NT2/D1 (cell line): ENCODE results near the gene CCKAR.

Experiments used
- DNase-seq: peaks from one replicate; pipeline ENCODE4 v3.0.0-alpha.2; 2011; ENCODE audit warnings: low read depth, low spot score
- H3K27me3 ChIP-seq: 2 replicates; pipeline ENCODE4 v1.6.0; 2011; ENCODE audit warnings: mild to moderate bottlenecking; ENCODE audit not compliant: insufficient read length, insufficient read depth
- H3K36me3 ChIP-seq: 2 replicates; pipeline ENCODE4 v1.6.1; 2011; ENCODE audit warnings: mild to moderate bottlenecking, low read length, mixed read lengths; ENCODE audit not compliant: insufficient read depth, insufficient read length
- H3K4me1 ChIP-seq: 2 replicates; pipeline ENCODE4 v1.5.1; 2011; ENCODE audit not compliant: insufficient read depth, insufficient read length
- H3K4me3 ChIP-seq: 2 replicates; pipeline ENCODE4 v1.5.1; 2011; ENCODE audit warnings: low read depth; ENCODE audit not compliant: insufficient read length
- H3K9ac ChIP-seq: 2 replicates; pipeline ENCODE4 v1.6.0; 2011; ENCODE audit warnings: low read depth; ENCODE audit not compliant: insufficient read length
- H3K9me3 ChIP-seq: 2 replicates; pipeline ENCODE4 v1.5.1; 2011; ENCODE audit warnings: mild to moderate bottlenecking, low read length; ENCODE audit not compliant: insufficient read depth
- SUZ12 ChIP-seq: IDR thresholded peaks from 2 replicates; pipeline ENCODE4 v1.6.1; 2011; ENCODE audit not compliant: insufficient read length, insufficient read depth; ENCODE audit errors: extremely low read depth
- YY1 ChIP-seq: IDR thresholded peaks from 2 replicates; pipeline ENCODE4 v1.6.1; 2011; ENCODE audit not compliant: insufficient read length, insufficient read depth
- ZNF274 ChIP-seq: IDR thresholded peaks from 2 replicates; pipeline ENCODE4 v1.6.1; 2011; ENCODE audit warnings: mild to moderate bottlenecking, low read depth, low read length

The CCKAR gene

DNA sequence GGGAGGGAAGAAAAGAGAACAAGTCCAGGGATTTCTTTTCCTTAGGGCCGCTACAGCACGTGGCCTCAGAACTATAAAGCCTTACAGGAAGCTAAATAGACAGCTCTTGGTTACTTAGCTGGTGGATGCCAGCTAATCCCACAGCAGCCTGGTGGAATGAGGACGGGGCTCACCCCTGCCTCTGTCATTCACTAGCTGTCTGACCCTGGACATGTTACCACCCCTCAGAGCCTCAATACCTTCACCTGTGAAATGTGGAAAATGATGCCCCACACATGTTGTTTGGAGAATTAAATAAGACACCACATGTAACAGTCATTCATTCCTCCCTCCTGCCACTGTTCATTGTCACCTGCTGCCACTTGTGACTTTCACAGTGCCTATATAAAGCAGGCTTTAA lies 15.7 kb downstream of the CCKAR start:
- H3K4me1 ChIP-seq: no peaks in the 10 kb centered on the region
- H3K27me3 ChIP-seq: no peaks in the 10 kb centered on the region
- H3K9ac ChIP-seq: no peak overlapping the region
- TF ChIP-seq SUZ12 (no peak), YY1 (no peak), ZNF274 (no peak)
- H3K4me3 ChIP-seq: no peak overlapping the region
- no peaks in the 10 kb centered on the region for H3K9me3 ChIP-seq
- no peaks in the 10 kb centered on the region for H3K36me3 ChIP-seq
- no peak for DNase-seq

DNA sequence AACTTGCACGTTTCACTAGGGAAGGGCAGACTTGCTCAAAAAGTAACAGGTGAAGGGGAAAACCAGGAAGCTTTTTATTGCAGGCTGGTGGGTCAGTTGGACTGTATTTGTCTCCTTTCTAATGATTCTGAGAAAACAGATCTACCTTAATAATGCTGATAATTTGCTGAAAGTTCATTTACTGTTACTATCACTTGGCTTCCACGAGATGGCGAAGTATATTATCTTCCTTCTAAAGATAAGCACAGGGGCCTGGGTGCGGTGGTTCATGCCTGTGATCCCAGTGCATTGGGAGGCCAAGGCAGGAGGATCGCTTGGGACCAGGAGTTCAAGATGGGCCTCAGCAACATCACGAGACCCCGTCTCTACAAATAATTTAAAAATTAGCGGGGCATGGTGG lies 16.4 kb downstream of the CCKAR start:
- H3K9me3 ChIP-seq: no peaks in the 10 kb centered on the region
- TF ChIP-seq SUZ12 (no peak), ZNF274 (no peak), YY1 (no peak)
- no peak overlapping the region for H3K4me3 ChIP-seq
- DNase-seq: no peak
- H3K4me1 ChIP-seq: no peaks in the 10 kb centered on the region
- H3K27me3 ChIP-seq: no peaks in the 10 kb centered on the region
- no peak overlapping the region for H3K9ac ChIP-seq
- no peaks in the 10 kb centered on the region for H3K36me3 ChIP-seq

DNA sequence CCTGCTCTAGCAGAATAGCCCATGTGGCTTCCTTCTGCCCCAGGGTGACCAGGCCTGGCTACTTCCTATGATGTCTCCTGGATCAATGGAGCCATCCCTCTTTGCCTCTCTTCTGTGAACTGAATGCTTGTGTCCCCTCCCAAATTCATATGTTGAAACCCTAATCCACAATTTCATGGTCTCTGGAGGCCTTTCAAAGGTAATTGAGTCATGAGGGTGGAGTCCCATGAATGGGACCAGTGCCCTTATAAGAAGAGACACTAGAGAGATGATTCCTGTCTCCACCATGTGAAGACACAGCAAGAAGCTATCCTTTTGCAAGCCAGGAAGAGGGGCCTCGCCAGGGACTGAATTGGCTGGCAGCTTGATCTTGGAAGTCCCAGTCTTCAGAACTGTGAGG lies 18.4 kb downstream of the CCKAR start:
- no peak overlapping the region for H3K4me3 ChIP-seq
- no peaks in the 10 kb centered on the region for H3K4me1 ChIP-seq
- DNase-seq: no peak
- no peaks in the 10 kb centered on the region for H3K36me3 ChIP-seq
- no peaks in the 10 kb centered on the region for H3K9me3 ChIP-seq
- H3K9ac ChIP-seq: no peak overlapping the region
- H3K27me3 ChIP-seq: no peaks in the 10 kb centered on the region
- TF ChIP-seq ZNF274 (no peak), SUZ12 (no peak), YY1 (no peak)

DNA sequence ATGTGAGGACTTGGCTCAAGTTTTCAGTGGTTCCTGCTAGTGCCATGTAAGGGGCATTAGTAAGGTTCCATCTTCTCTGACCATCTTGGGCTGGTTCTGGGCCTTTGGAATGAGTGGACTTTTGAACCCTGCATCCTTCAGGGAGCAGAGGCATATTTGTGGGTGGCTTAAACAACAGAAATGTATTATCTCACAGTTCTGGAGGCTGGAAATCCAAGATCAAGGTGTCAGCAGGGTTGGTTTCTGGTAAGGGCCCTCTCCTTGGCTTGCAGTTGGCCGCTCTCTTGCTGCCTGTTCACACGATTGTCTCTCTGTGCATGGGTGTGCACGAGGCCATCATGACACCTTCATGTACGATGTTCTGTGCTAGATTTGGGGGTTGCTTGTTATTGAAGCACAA lies 21.3 kb downstream of the CCKAR start:
- no peak for DNase-seq
- no peak overlapping the region for H3K4me3 ChIP-seq
- no peaks in the 10 kb centered on the region for H3K4me1 ChIP-seq
- H3K9ac ChIP-seq: no peak overlapping the region
- H3K27me3 ChIP-seq: no peaks in the 10 kb centered on the region
- H3K36me3 ChIP-seq: no peaks in the 10 kb centered on the region
- no peaks in the 10 kb centered on the region for H3K9me3 ChIP-seq
- no peak for TF ChIP-seq SUZ12
- TF ChIP-seq YY1: no peak
- no peak for TF ChIP-seq ZNF274

DNA sequence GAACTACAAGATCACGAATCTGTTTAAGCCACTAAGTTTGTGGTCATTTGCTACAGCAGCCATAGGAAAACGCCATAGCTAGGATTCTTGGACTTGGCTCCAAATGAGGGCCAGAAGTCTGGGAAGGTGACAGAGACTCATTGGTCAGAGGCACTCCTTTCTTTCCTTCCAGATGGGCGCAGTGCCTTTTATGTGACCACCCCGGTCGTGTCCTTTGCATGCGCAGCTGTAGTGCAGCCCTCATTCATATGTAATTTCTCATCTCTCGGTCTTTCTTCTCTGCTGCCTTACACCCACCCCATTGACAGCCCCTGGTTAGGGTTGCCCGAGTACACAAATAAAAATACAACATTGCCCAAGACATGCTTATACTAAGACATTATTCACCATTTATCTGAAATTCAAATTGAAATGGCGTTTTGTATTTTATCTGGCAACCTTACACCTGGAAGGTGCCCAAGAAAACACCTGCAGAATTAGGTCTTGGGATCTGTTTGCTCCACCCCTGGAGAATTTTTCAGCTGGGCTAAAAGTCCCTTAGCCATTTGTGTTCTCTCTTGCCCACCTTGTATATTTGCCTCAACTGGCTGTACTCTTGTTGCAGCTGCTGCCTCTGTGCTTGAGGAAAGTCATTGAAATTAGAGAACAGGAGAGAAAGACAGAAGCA lies 21.9 kb downstream of the CCKAR start:
- TF ChIP-seq ZNF274 (no peak), YY1 (no peak), SUZ12 (no peak)
- no peak overlapping the region for H3K9ac ChIP-seq
- no peaks in the 10 kb centered on the region for H3K4me1 ChIP-seq
- H3K27me3 ChIP-seq: no peaks in the 10 kb centered on the region
- H3K9me3 ChIP-seq: peaks cover 4% of the 10 kb centered on the region
- no peaks in the 10 kb centered on the region for H3K36me3 ChIP-seq
- no peak for DNase-seq
- no peak overlapping the region for H3K4me3 ChIP-seq

DNA sequence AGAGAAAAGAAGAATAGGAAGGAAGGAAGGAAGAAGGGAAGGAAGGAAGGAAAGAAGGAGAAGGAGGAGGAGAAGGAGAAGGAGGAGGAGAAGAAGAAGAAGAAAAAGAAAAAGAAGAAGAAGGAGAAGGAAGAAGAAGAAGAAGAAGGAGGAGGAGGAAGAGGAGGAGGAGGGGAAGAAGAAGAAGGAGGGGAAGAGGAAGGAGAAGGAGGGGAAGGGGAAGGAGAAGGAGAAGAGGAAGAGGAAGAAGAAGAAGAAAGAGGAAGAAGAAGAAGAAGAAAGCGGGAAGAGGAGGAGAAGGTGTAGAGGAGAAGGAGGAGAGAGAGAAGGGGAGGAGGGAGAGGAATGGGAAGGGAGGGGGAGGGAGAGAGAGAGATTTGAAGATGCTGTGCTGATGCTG lies 22.6 kb downstream of the CCKAR start:
- H3K9me3 ChIP-seq: peaks cover 6% of the 10 kb centered on the region
- no peaks in the 10 kb centered on the region for H3K27me3 ChIP-seq
- no peak for DNase-seq
- H3K9ac ChIP-seq: no peak overlapping the region
- no peaks in the 10 kb centered on the region for H3K4me1 ChIP-seq
- no peak for TF ChIP-seq SUZ12
- no peak for TF ChIP-seq YY1
- TF ChIP-seq ZNF274: no peak
- no peak overlapping the region for H3K4me3 ChIP-seq
- H3K36me3 ChIP-seq: no peaks in the 10 kb centered on the region

DNA sequence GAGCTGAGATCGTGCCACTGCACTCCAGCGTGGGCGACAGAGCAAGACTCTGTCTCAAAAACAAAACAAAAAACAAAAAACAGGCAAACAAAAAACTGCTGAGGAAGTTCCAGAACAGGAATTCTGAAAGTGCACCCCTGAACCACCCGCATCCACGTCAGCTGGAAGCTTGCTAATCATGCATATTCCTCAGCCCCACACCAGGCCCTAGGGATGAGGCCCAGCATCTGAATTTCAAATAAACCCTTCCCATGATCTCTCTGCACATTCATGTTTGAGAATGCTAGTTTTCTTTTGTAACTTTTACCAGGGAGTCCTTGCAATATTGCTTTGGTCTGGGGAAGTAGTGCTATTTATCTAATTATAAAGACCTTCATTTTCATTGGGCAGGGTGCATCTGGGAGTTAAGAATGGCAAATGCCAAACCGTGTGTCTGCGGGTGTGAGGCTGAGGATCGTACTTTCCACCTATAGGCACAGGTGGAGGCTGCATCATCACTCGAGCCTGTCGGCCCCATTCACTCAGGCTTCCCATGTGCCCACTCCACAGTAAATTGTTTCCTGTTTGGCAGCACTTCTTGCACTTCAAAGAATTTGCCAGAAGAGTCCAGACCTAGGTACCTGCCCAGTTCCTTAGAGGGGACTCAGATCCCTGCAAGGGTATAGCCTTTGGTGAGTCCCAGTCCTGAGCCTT lies 23.6 kb downstream of the CCKAR start:
- TF ChIP-seq ZNF274 (no peak), YY1 (no peak), SUZ12 (no peak)
- H3K27me3 ChIP-seq: no peaks in the 10 kb centered on the region
- H3K9me3 ChIP-seq: peaks cover 6% of the 10 kb centered on the region
- no peak for DNase-seq
- no peaks in the 10 kb centered on the region for H3K36me3 ChIP-seq
- no peak overlapping the region for H3K4me3 ChIP-seq
- H3K9ac ChIP-seq: no peak overlapping the region
- H3K4me1 ChIP-seq: no peaks in the 10 kb centered on the region
